ENCODE measurements around the gene MAS1.
A peak's percentile ranks its signal among the peaks of the same experiment; 100 is the strongest.
"Not testable (repeated sequence)": the region's sequence is repeated elsewhere in the genome, so short reads cannot be mapped to it uniquely, and the experiment has no call there.

GRCh38 chr6:159863341-159863740, 27.4 kb upstream of the MAS1 start:
- not testable (repeated sequence) for TF ChIP-seq POLR2A, POLR2AphosphoS5 (IDR thresholded peaks at IDR 0.05)
- TF ChIP-seq, protein P1, sequence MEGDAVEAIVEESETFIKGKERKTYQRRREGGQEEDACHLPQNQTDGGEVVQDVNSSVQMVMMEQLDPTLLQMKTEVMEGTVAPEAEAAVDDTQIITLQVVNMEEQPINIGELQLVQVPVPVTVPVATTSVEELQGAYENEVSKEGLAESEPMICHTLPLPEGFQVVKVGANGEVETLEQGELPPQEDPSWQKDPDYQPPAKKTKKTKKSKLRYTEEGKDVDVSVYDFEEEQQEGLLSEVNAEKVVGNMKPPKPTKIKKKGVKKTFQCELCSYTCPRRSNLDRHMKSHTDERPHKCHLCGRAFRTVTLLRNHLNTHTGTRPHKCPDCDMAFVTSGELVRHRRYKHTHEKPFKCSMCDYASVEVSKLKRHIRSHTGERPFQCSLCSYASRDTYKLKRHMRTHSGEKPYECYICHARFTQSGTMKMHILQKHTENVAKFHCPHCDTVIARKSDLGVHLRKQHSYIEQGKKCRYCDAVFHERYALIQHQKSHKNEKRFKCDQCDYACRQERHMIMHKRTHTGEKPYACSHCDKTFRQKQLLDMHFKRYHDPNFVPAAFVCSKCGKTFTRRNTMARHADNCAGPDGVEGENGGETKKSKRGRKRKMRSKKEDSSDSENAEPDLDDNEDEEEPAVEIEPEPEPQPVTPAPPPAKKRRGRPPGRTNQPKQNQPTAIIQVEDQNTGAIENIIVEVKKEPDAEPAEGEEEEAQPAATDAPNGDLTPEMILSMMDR (IDR thresholded peaks at IDR 0.05), result peak in 5 of 6 experiments; percentile 11 to 67 (median 60)
